HCT116 (cell line): ENCODE data around the gene EPG5.

ENCODE experiments used
- CTCF ChIP-seq, 3 experiments: fragments of 200-600 bp in 1 of 3; sonication (generic) in 1 of 3; IDR thresholded peaks in 2 of 3; conservative IDR thresholded peaks in 1 of 3; 2 replicates each; pipeline ENCODE4 v1.5.1; 2012 to 2017; ENCODE audit warnings: low read depth in 2 of 3, low read length in 2 of 3, antibody characterized with exemption in 1 of 3, borderline replicate concordance in 1 of 3, control low read depth in 1 of 3, mild to moderate bottlenecking in 1 of 3, mixed read lengths in 1 of 3, mixed run types in 1 of 3, moderate library complexity in 1 of 3; ENCODE audit not compliant: insufficient read depth in 1 of 3
- ELF1 ChIP-seq: IDR thresholded peaks from 2 replicates; pipeline ENCODE4 v1.6.1; 2012; ENCODE audit warnings: low read depth, borderline replicate concordance
- EZH2 ChIP-seq: fragments of 200-600 bp; sonication (generic); IDR thresholded peaks from 2 replicates; pipeline ENCODE4 v1.6.1; 2017; ENCODE audit warnings: antibody characterized with exemption, mixed run types
- EZH2phosphoT487 ChIP-seq: fragments of 200-600 bp; IDR thresholded peaks from 2 replicates; pipeline ENCODE4 v1.6.1; 2018; ENCODE audit warnings: antibody characterized with exemption, borderline replicate concordance
- MAX ChIP-seq: IDR thresholded peaks from 2 replicates; pipeline ENCODE4 v1.6.1; 2012
- POLR2A ChIP-seq: IDR thresholded peaks from 2 replicates; pipeline ENCODE4 v1.7.0; 2011; ENCODE audit warnings: borderline replicate concordance; ENCODE audit not compliant: insufficient read depth, insufficient read length; ENCODE audit errors: extremely low read depth
- POLR2AphosphoS5 ChIP-seq: IDR thresholded peaks from 2 replicates; pipeline ENCODE4 v1.6.1; 2011; ENCODE audit warnings: mild to moderate bottlenecking, low read depth, low read length, moderate library complexity
- RAD21 ChIP-seq: IDR thresholded peaks from 2 replicates; pipeline ENCODE4 v1.6.1; 2012; ENCODE audit warnings: low read depth, mild to moderate bottlenecking
- REST ChIP-seq: IDR thresholded peaks from 2 replicates; pipeline ENCODE4 v1.6.1; 2012; ENCODE audit warnings: low read depth
- ZNF274 ChIP-seq: fragments of 200-500 bp; sonication (Bioruptor generic); IDR thresholded peaks from 2 replicates; pipeline ENCODE4 v1.6.1; 2014; ENCODE audit warnings: mild to moderate bottlenecking, low read depth, low read length, inconsistent platforms

- no peak for TF ChIP-seq CTCF (IDR thresholded peaks at IDR 0.05 in 2 of 3, conservative IDR thresholded peaks at IDR 0.05 in 1 of 3; ENCODE audit: borderline replicate concordance in 1 of 3, insufficient read depth in 1 of 3, low read depth in 2 of 3, low read length in 2 of 3)
- no peak for TF ChIP-seq ZNF274
- no peak for TF ChIP-seq EZH2
- no peak for TF ChIP-seq RAD21
- TF ChIP-seq POLR2A, result no peak
- TF ChIP-seq MAX, result no peak
- no peak for TF ChIP-seq ELF1
- no peak for TF ChIP-seq POLR2AphosphoS5
- no peak for TF ChIP-seq EZH2phosphoT487
- TF ChIP-seq REST, result no peak
Observed at GRCh38 chr18:45806226-45806625, 160.9 kb downstream of the EPG5 start.
